Measurements from ENCODE around the gene RC3H2.
"Not testable (repeated sequence)": the region's sequence is repeated elsewhere in the genome, so short reads cannot be mapped to it uniquely, and the experiment has no call there.

The RC3H2 gene

GRCh38 chr9:122918310-122918709 is 13.2 kb upstream of the RC3H2 start:
- DNase-seq (ENCODE audit: low spot score): no peak

GRCh38 chr9:122912964-122913673 is 8.0 kb upstream of the RC3H2 start, which contains the start of gene ZBTB6:
TSS of gene ZBTB6 (minus strand) at chr9:122913323. CDS start at chr9:122912072, 1,251 bp downstream.
- peak; percentile 66 for DNase-seq (ENCODE audit: low spot score)

GRCh38 chr9:122912671-122912963 is 7.5 kb upstream of the RC3H2 start:
- no peak for DNase-seq (ENCODE audit: low spot score)

GRCh38 chr9:122906122-122906521 is 963 bp upstream of the RC3H2 start:
- not testable (repeated sequence) for DNase-seq (ENCODE audit: low spot score)

GRCh38 chr9:122904466-122904822 is 715 bp downstream of the RC3H2 start:
- DNase-seq (ENCODE audit: low spot score): peak; percentile 57

- DNase-seq (ENCODE audit: low spot score): peak; percentile 20
These were observed 4.4 kb downstream of the RC3H2 start for GRCh38 chr9:122900791-122901190.

GRCh38 chr9:122897969-122898368 is 7.2 kb downstream of the RC3H2 start:
- no peak for DNase-seq (ENCODE audit: low spot score)

- no peak for DNase-seq (ENCODE audit: low spot score)
These were observed 16.7 kb downstream of the RC3H2 start for GRCh38 chr9:122888480-122888879.

GRCh38 chr9:122883125-122883524 is 22.0 kb downstream of the RC3H2 start:
- DNase-seq (ENCODE audit: low spot score): no peak

GRCh38 chr9:122879443-122879842 is 25.7 kb downstream of the RC3H2 start:
- no peak for DNase-seq (ENCODE audit: low spot score)

GRCh38 chr9:122875523-122875922 is 29.6 kb downstream of the RC3H2 start:
- no peak for DNase-seq (ENCODE audit: low spot score)

- DNase-seq (ENCODE audit: low spot score): not testable (repeated sequence)
These were observed 37.9 kb downstream of the RC3H2 start for GRCh38 chr9:122867276-122867675.

- no peak for DNase-seq (ENCODE audit: low spot score)
These were observed 39.1 kb downstream of the RC3H2 start for GRCh38 chr9:122866079-122866478.

- DNase-seq (ENCODE audit: low spot score): no peak
These were observed 39.9 kb downstream of the RC3H2 start for GRCh38 chr9:122865300-122865699.

GRCh38 chr9:122863407-122863806 is 41.8 kb downstream of the RC3H2 start:
- no peak for DNase-seq (ENCODE audit: low spot score)

GRCh38 chr9:122860319-122861142 is 44.6 kb downstream of the RC3H2 start:
- no peak for DNase-seq (ENCODE audit: low spot score)

- no peak for DNase-seq (ENCODE audit: low spot score)
These were observed 47.3 kb downstream of the RC3H2 start for GRCh38 chr9:122857815-122858214.

GRCh38 chr9:122852085-122852786 is 52.9 kb downstream of the RC3H2 start:
- not testable (repeated sequence) for DNase-seq (ENCODE audit: low spot score)

GRCh38 chr9:122848256-122848943 is 56.8 kb downstream of the RC3H2 start:
- DNase-seq (ENCODE audit: low spot score): no peak

GRCh38 chr9:122846371-122846940 is 58.7 kb downstream of the RC3H2 start:
- DNase-seq (ENCODE audit: low spot score): no peak

GRCh38 chr9:122845116-122845515 is 60.0 kb downstream of the RC3H2 start:
- no peak for DNase-seq (ENCODE audit: low spot score)

- DNase-seq (ENCODE audit: low spot score): no peak
These were observed 61.0 kb downstream of the RC3H2 start for GRCh38 chr9:122844137-122844536.

Data from hematopoietic multipotent progenitor cell treated with erythropoietin and hydrocortisone succinate and interleukin-3 and kit ligand, for 17 days (in vitro differentiated cells).